ENCODE results near the gene SH2B3.

SH2B3 gene

GRCh38 chr12:111366583-111366982 lies 39.1 kb upstream of the SH2B3 start:
- no peak overlapping the region for H3K4me3 ChIP-seq (ENCODE audit: low read length, poor library complexity, severe bottlenecking)
- no peaks in the 10 kb centered on the region for H3K9me3 ChIP-seq (ENCODE audit: insufficient read depth, low read depth, low read length)
- no peaks in the 10 kb centered on the region for H3K27me3 ChIP-seq (ENCODE audit: insufficient read depth, low read length, poor library complexity, severe bottlenecking)
- H3K4me1 ChIP-seq (ENCODE audit: insufficient read depth, low read length, poor library complexity, severe bottlenecking), result peaks cover 12% of the 10 kb centered on the region
- H3K9me2 ChIP-seq (replicated peaks; ENCODE audit: low read depth, low read length), result no peaks in the 10 kb centered on the region
- no peaks in the 10 kb centered on the region for H3F3A ChIP-seq (ENCODE audit: low read depth)
- H3K4me2 ChIP-seq (ENCODE audit: low read depth, low read length, poor library complexity, severe bottlenecking), result peak overlapping the region; percentile 79
- no peaks in the 10 kb centered on the region for H4K20me1 ChIP-seq (ENCODE audit: insufficient read depth, low read length, poor library complexity, severe bottlenecking)
- H2AFZ ChIP-seq (ENCODE audit: low read length), result no peak overlapping the region
- H3K79me2 ChIP-seq (ENCODE audit: insufficient read depth, low read length), result no peaks in the 10 kb centered on the region; the same call in 1 of the 2 replicates
- TF ChIP-seq CTCF (conservative IDR thresholded peaks at IDR 0.05; ENCODE audit: low read length) (no peak), EZH2phosphoT487 (IDR thresholded peaks at IDR 0.05; ENCODE audit: borderline replicate concordance) (no peak)
- H3K9ac ChIP-seq (ENCODE audit: low read depth, low read length, poor library complexity, severe bottlenecking), result no peak overlapping the region
- no peaks in the 10 kb centered on the region for H3K36me3 ChIP-seq (ENCODE audit: insufficient read depth, low read length)

GRCh38 chr12:111367661-111368221 lies 38.0 kb upstream of the SH2B3 start:
- no peaks in the 10 kb centered on the region for H3K9me2 ChIP-seq (replicated peaks; ENCODE audit: low read depth, low read length)
- peaks cover 12% of the 10 kb centered on the region for H3K4me1 ChIP-seq (ENCODE audit: insufficient read depth, low read length, poor library complexity, severe bottlenecking)
- H4K20me1 ChIP-seq (ENCODE audit: insufficient read depth, low read length, poor library complexity, severe bottlenecking), result no peaks in the 10 kb centered on the region
- no peaks in the 10 kb centered on the region for H3K9me3 ChIP-seq (ENCODE audit: insufficient read depth, low read depth, low read length)
- H3K9ac ChIP-seq (ENCODE audit: low read depth, low read length, poor library complexity, severe bottlenecking), result peak overlapping the region; percentile 65
- TF ChIP-seq CTCF (conservative IDR thresholded peaks at IDR 0.05; ENCODE audit: low read length) (no peak), EZH2phosphoT487 (IDR thresholded peaks at IDR 0.05; ENCODE audit: borderline replicate concordance) (no peak)
- peak overlapping the region; percentile 74 for H3K4me3 ChIP-seq (ENCODE audit: low read length, poor library complexity, severe bottlenecking)
- H3K27me3 ChIP-seq (ENCODE audit: insufficient read depth, low read length, poor library complexity, severe bottlenecking), result no peaks in the 10 kb centered on the region
- H3K79me2 ChIP-seq (ENCODE audit: insufficient read depth, low read length), result no peaks in the 10 kb centered on the region; the same call in 1 of the 2 replicates
- H2AFZ ChIP-seq (ENCODE audit: low read length), result no peak overlapping the region
- H3F3A ChIP-seq (ENCODE audit: low read depth), result no peaks in the 10 kb centered on the region
- H3K36me3 ChIP-seq (ENCODE audit: insufficient read depth, low read length), result no peaks in the 10 kb centered on the region
- peak overlapping the region; percentile 79 for H3K4me2 ChIP-seq (ENCODE audit: low read depth, low read length, poor library complexity, severe bottlenecking)

- Histone ChIP-seq H3K9ac (ENCODE audit: low read depth, low read length, poor library complexity, severe bottlenecking) (peak overlapping the region; percentile 65), H3K4me2 (ENCODE audit: low read depth, low read length, poor library complexity, severe bottlenecking) (peak overlapping the region; percentile 79), H3K9me3 (ENCODE audit: insufficient read depth, low read depth, low read length) (no peaks in the 10 kb centered on the region)
Observed at GRCh38 chr12:111368291-111368787, 37.4 kb upstream of the SH2B3 start.

More at GRCh38 chr12:111368291-111368787, 37.4 kb upstream of the SH2B3 start:
- Histone ChIP-seq H3F3A (ENCODE audit: low read depth) (no peaks in the 10 kb centered on the region), H3K4me3 (ENCODE audit: low read length, poor library complexity, severe bottlenecking) (peak overlapping the region; percentile 74), H2AFZ (ENCODE audit: low read length) (peak overlapping the region; percentile 95), H3K36me3 (ENCODE audit: insufficient read depth, low read length) (no peaks in the 10 kb centered on the region), H3K9me2 (replicated peaks; ENCODE audit: low read depth, low read length) (no peaks in the 10 kb centered on the region), H4K20me1 (ENCODE audit: insufficient read depth, low read length, poor library complexity, severe bottlenecking) (no peaks in the 10 kb centered on the region), H3K79me2 (ENCODE audit: insufficient read depth, low read length) (no peaks in the 10 kb centered on the region; the same call in 1 of the 2 replicates), H3K27me3 (ENCODE audit: insufficient read depth, low read length, poor library complexity, severe bottlenecking) (no peaks in the 10 kb centered on the region), H3K4me1 (ENCODE audit: insufficient read depth, low read length, poor library complexity, severe bottlenecking) (peaks cover 12% of the 10 kb centered on the region)
- TF ChIP-seq CTCF (conservative IDR thresholded peaks at IDR 0.05; ENCODE audit: low read length) (no peak), EZH2phosphoT487 (IDR thresholded peaks at IDR 0.05; ENCODE audit: borderline replicate concordance) (no peak)
